Left lung (tissue), 10 donors: ENCODE results near the gene SKIL. TPM values are rescaled to one million over a fixed set of nuclear protein-coding genes. Genes with fewer than 3 reads are reported as not detected.

Experiments used
- ATAC-seq: fragments of 200-7000 bp; cut with Tn5 transposase; one replicate; pipeline ENCODE4 v1.9.1; 2020; ENCODE audit warnings: moderate library complexity
- DNase-seq, 4 donors: peaks; one replicate each; pipeline ENCODE4 v3.0.0-alpha.2; 2013 to 2020
- H3K27ac ChIP-seq, 2 donors: fragments of 200-600 bp; sonication (generic) in 1 of 2; one replicate each; pipeline versions ENCODE4 v1.5.0 to v1.8.0; 2020 to 2021
- H3K27me3 ChIP-seq, 2 donors: fragments of 200-600 bp; sonication (generic) in 1 of 2; one replicate each; pipeline versions ENCODE4 v1.5.0 to v1.8.0; 2020 to 2021
- H3K36me3 ChIP-seq, 2 donors: fragments of 200-600 bp; sonication (generic) in 1 of 2; one replicate each; pipeline versions ENCODE4 v1.5.0 to v1.8.0; 2020 to 2021
- H3K4me1 ChIP-seq, 2 donors: fragments of 200-600 bp; one replicate each; pipeline ENCODE4 v1.8.0; 2021
- H3K4me3 ChIP-seq, 2 donors: fragments of 200-600 bp; sonication (generic) in 1 of 2; one replicate each; pipeline versions ENCODE4 v1.5.0 to v1.8.0; 2020 to 2021; ENCODE audit warnings: mild to moderate bottlenecking in 1 of 2
- H3K9me3 ChIP-seq, 2 donors: fragments of 200-600 bp; sonication (generic) in 1 of 2; one replicate each; pipeline versions ENCODE4 v1.5.0 to v1.8.0; 2020 to 2021
- CTCF ChIP-seq, 2 donors: fragments of 200-600 bp; sonication (generic) in 1 of 2; IDR thresholded peaks; one replicate each; pipeline versions ENCODE4 v1.5.0 to v1.8.0; 2021; ENCODE audit warnings: antibody characterized with exemption in 2 of 2
- intact Hi-C, 2 donors: fragments of 100-400 bp; cut with DNase I; formaldehyde crosslinking; loops; one replicate each; pipeline versions ENCODE4 v1.11.2 to v1.14.2; 2022
- polyA plus RNA-seq, 6 donors: library from polyadenylated mRNA; unstranded; fragments of 120-200 nt; gene quantifications; one replicate each; pipeline ENCODE4 v1.2.1, GENCODE V29; 2013; ENCODE audit not compliant: insufficient read length in 6 of 6
- total RNA-seq, 2 donors: library from RNA; stranded (reverse); fragmentation: NEBNext Ultra II Directional; extraction: Animal tissue kit (Norgen Biotek cat#: 25700); gene quantifications; one replicate each; pipeline ENCODE4 v1.2.1, GENCODE V29; 2021
- donor health status: DM: no; HTN: yes; CAD: no.
- donor health status: DM: no; HTN: no; CAD: no.

SKIL gene
- total and polyA plus RNA-seq, 8 donors, result 49.7 to 109 (median 58.7) TPM

GRCh38 chr3:170359178-170359704, 1.7 kb downstream of the SKIL start:
- ATAC-seq (no peak), DNase-seq (no peak)
- Histone ChIP-seq H3K27me3 (no peaks in the 10 kb centered on the region), H3K4me1 (peaks cover 21 to 65% of the 10 kb centered on the region in 2 donors), H3K9me3 (no peaks in the 10 kb centered on the region), H3K36me3 (peaks cover 0 to 41% of the 10 kb centered on the region in 2 donors), H3K4me3 (peak overlapping the region; percentile 87 to 94), H3K27ac (peak overlapping the region; percentile 100)
- no peak for TF ChIP-seq CTCF (IDR thresholded peaks at IDR 0.05)
- intact Hi-C loops, result no loop called here

- Histone ChIP-seq H3K36me3 (peaks cover 0 to 51% of the 10 kb centered on the region in 2 donors), H3K27me3 (no peaks in the 10 kb centered on the region), H3K9me3 (no peaks in the 10 kb centered on the region), H3K4me3 (peak overlapping the region in 1 of 2 donors; percentile 11), H3K4me1 (peaks cover 33 to 69% of the 10 kb centered on the region in 2 donors), H3K27ac (peak overlapping the region in 1 of 2 donors; percentile 2)
- ATAC-seq (no peak), DNase-seq (no peak)
- no peak for TF ChIP-seq CTCF (IDR thresholded peaks at IDR 0.05)
- intact Hi-C loops, result no loop called here
Measured at GRCh38 chr3:170360466-170360865, 3.0 kb downstream of the SKIL start.

DNA sequence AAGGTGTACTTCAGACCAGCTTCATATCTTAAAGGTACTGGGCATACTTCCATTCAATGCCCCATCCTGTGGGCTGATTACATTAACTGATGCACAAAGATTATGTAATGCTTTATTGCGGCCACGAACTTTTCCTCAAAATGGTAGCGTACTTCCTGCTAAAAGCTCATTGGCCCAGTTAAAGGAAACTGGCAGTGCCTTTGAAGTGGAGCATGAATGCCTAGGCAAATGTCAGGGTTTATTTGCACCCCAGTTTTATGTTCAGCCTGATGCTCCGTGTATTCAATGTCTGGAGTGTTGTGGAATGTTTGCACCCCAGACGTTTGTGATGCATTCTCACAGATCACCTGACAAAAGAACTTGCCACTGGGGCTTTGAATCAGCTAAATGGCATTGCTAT, 3.4 kb downstream of the SKIL start:
- ATAC-seq (no peak), DNase-seq (no peak)
- Histone ChIP-seq H3K4me3 (peak overlapping the region in 1 of 2 donors; percentile 11), H3K27me3 (no peaks in the 10 kb centered on the region), H3K36me3 (peaks cover 0 to 51% of the 10 kb centered on the region in 2 donors), H3K4me1 (peaks cover 33 to 69% of the 10 kb centered on the region in 2 donors), H3K27ac (peak overlapping the region in 1 of 2 donors; percentile 2), H3K9me3 (no peaks in the 10 kb centered on the region)
- intact Hi-C loops, result no loop called here
- TF ChIP-seq CTCF (IDR thresholded peaks at IDR 0.05), result no peak

GRCh38 chr3:170361711-170362110, 4.2 kb downstream of the SKIL start:
- DNase-seq (no peak), ATAC-seq (no peak)
- TF ChIP-seq CTCF (IDR thresholded peaks at IDR 0.05), result no peak
- intact Hi-C loops, result no loop called here
- H3K36me3 ChIP-seq, result peaks cover 0 to 52% of the 10 kb centered on the region in 2 donors
- H3K4me1 ChIP-seq, result peaks cover 33 to 73% of the 10 kb centered on the region in 2 donors
- H3K4me3 ChIP-seq, result peak overlapping the region in 1 of 2 donors; percentile 11
- H3K27me3 ChIP-seq, result no peaks in the 10 kb centered on the region
- no peak overlapping the region for H3K27ac ChIP-seq
- no peaks in the 10 kb centered on the region for H3K9me3 ChIP-seq

DNA sequence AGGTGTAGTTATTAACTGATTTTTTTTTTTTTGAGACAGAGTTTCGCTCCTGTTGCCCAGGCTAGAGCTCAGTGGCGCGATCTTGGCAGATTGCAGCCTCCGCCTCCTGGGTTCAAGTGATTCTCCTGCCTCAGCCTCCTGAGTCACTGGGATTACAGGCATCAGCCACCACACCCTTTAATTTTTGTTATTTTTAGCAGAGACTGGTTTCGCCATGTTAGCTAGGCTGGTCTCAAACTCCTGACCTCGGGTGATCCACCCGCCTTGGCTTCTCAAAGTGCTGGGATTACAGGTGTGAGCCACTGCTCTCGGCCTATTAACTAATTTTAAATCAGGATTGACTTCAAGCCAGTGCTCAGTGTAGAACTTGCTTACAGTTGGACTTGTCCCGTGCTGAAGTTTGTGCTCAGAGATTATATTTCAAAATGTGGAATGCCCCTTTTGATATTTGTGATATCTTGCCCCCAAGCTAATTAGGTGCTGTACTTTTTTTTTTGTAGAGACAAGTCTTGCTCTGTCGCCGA, 6.0 kb downstream of the SKIL start:
- Histone ChIP-seq H3K9me3 (no peaks in the 10 kb centered on the region), H3K27me3 (no peaks in the 10 kb centered on the region), H3K4me1 (peaks cover 33 to 91% of the 10 kb centered on the region in 2 donors), H3K36me3 (peaks cover 0 to 56% of the 10 kb centered on the region in 2 donors), H3K27ac (no peak overlapping the region), H3K4me3 (no peak overlapping the region)
- no peak for TF ChIP-seq CTCF (IDR thresholded peaks at IDR 0.05)
- intact Hi-C loops, result no loop called here
- no peak for ATAC-seq
- DNase-seq, result no peak
